ENCODE results near the gene GRIP2.

GRIP2 gene

DNA sequence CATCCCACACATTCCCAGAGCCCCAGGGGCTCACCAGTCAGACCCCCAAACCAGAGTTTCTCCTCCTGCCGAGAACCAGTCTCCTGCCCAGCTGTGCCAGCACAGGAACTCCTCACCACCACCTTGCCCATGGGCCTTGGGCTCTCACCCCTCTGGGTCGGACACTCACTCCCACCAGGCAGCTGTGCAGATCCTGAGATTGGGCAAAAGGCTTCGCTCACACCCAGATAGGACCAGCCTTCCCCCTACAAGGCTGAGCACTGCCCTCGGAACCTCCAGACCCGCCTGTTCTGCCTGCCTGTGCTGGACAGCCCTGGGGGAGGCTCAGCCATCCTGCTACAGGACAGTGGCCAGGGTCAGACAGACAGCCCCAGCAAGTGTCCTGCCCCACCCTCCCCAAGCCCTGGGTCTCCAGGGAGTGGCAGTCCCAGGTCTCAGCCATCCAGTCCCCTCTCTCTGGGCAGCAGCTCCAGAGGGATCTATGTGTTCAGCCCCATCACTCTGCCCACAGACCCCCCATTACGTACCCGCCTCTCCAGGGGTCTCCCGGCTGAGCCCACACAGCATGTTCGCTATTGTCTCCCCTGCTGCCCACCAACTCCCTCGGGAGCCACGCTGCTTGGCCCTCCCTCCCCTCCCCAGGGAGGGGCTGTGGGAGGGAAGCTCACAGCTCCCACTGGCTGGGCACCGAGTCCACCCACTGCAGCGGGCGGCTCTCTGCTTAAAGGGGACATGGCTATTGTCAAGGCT is at the start of gene GRIP2:
Gene GRIP2, minus strand, starts transcription at position 601 of the 750 bp plus-strand sequence. Its CDS starts 34 bp downstream, at position 567.
- DNase-seq (ENCODE audit: low spot score), result no peak

DNA sequence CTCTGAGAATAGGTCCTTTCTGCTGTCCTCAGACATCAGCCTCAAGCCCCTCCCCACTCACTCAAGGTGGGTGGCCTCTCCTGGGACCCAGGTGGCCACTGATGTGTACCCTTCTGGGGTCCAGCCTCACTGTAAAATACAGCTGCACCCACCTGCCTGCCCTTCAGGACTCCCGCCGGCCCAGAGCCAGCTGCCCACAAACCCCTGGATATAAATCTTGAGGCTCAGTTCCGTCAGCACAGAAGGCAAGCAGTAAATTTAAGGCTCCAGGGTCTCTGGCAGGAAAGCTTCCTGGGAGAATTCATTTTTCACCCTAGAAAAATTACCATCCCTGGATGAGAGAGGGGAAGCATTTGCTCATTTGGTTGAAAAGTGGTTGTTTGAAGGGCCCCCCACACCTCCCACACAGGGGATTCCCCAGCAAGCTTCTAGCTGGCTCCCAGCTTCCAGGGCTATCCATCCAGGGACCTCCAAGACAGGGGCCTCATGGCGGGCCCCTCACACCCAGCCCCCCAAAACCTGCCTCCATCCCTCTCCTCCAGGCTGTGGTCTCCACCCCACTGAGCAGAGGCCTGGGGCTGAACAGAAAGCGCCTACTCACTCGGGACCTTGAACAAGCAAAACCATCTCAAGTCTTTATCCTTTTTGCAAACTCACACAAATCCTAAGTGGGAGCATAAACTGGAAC is 48.4 kb upstream of the GRIP2 start:
- no peak for DNase-seq (ENCODE audit: low spot score)

DNA sequence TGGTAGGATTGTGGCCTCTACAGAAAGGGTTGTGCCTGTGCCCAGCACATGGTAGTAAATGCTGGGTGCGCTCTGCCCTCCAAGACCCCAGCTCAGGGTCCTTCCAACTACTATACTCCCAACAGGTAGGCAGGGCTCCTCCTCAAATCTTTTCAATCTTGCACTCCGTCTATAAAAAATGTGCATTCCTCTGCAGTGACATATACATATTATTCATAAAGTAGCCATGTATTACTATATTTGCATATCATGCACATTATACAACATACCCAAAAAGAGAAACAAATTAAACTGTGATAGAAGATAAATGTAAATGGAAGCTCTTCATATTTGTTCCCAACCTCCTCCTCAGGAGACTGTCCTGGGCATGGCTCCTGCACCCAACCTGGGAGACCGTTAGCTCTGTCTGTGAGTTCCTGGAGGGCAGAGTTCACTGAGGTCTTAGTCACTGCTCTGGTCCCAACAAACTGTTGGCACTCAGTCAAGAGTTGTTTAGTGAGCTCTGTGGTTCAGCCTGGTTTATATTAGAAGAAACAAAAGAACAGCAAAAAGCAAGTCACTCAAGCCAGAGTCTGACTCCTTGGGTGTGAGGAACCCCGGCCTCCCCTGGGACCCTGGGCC is 47.7 kb upstream of the GRIP2 start:
- DNase-seq (ENCODE audit: low spot score), result peak; percentile 70

DNA sequence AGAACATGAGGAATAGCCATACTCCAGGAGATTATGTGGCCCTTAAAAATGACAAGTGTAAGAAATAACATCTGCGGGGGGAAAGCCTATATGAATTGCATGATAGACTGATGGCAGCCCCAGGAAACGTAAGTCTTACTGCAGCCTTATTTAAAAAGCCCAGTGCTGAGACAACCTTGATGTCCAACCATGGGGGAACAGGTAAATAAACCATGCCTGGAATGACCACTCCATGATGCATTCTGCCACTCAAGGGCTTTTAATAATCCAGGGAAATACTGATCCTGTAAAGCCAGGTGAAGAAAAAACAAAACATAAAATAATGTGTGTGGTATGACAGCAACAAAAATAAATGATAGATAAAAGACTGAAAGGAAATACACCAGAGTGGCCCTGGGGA is 46.5 kb upstream of the GRIP2 start:
- DNase-seq (ENCODE audit: low spot score), result no peak

DNA sequence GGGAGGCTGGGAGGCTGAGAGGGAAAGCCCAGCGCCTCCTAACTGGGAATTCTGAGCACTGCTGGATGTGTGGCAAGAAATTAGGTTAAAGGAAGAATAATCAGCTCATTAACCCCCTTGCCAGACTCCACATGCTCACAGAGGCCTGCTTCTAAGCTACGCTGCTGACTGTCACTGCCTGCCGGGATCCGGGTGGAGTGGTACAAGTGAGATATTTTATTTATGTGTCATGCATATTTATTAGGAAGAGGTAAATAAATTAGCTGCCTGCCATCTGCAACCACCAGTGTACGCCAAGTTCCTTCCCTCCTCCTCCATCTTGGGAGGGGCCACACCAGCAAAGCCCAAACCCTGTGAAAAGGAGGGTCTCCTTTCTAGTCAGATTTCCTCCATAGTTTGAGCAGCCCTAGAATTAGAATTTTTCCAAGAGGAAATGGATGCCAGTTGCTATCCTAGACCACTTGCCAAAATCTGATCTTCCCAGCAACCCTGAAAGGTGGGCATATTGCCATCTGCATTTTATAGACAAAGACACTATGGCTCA is 43.5 kb upstream of the GRIP2 start:
- no peak for DNase-seq (ENCODE audit: low spot score)

DNA sequence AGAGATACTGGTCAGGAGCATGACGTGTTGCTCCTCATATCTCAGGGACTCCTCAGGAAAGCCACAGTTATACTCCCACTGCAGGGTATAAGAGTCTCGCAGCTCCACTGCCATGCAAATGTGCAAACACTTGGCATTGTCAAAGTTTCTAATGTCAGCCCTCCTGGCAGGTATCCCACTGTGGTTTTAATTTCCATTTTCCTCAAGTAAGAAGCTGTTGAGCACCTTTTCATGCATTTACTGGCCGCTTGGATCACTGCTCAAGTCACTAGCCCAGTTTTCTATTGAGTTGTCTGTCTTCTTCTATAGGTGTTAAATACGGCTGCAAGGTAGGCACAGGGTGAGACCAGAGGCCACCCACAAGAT is 41.9 kb upstream of the GRIP2 start:
- no peak for DNase-seq (ENCODE audit: low spot score)

DNA sequence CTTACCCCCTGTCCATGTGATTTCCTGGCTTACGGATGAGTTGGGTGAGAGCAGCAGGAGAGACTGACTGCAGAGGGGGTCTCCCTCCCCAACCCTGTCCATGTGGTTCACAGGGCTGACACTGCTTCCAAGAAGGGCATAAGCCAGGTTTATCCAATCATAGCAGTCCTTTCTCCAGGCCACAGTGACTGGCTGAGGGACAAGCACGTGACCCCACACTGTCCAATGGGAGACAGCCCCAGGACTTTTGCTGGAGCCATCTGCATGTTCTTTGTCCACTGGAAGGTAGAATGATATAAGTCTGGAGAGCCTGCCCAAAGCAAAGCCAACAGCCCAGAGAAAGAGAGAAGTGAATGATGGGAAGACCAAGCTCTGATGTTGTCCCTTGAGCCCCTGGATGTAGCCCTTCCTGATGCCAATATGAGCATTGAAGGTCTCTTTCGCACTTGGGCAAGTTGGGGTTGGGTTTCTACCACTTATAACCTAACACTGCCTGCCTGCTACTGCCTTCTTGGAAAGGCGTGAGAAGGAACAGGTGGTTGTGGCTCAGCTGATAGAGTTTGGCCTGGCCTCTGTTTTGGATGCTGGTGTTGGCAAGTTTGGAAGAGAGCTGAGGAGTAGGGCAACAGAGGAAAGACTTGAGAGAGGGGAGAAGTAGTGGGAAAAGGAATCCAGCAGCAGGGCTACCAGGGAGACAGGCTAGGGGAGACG is 41.3 kb upstream of the GRIP2 start:
- no peak for DNase-seq (ENCODE audit: low spot score)

DNA sequence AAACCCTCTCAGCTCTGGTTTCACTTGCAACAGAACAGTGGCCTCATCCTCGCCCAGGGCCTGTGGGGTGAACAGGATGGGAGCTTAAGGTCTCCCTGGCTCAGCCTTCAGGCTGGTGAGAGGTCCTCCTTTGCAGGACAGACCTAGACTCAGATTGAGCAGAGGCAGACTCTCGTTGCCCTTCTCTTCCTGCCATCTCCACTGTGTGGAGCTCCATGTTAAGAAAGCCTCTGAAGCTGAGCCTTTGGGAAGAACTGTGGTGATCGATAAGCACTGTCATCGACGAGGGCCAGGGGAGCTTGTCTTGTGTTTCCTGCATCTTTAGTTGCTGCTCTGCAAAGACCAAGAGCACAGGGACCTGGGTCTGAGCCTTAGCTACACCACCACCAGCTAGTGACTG is 37.8 kb upstream of the GRIP2 start:
- no peak for DNase-seq (ENCODE audit: low spot score)

DNA sequence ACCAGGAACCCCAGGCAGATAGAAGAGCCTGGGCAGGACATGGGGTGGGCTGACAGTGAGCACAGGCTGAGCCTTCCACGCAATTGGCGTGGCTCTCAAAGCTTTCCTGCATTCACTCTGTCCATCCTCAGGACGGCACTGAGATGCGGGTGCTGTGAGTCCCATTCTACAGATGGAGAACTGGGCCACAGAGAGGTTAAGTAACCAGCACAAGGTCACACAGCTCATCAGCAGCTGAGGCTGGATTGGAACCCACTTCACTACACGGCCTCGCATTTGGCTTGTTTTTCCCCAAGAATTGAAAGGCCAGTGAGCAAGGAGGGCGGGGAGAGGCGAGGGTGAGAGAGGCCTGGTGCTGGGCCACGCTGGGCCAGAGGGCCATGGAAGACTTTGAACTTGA is 36.0 kb upstream of the GRIP2 start:
- no peak for DNase-seq (ENCODE audit: low spot score)

DNA sequence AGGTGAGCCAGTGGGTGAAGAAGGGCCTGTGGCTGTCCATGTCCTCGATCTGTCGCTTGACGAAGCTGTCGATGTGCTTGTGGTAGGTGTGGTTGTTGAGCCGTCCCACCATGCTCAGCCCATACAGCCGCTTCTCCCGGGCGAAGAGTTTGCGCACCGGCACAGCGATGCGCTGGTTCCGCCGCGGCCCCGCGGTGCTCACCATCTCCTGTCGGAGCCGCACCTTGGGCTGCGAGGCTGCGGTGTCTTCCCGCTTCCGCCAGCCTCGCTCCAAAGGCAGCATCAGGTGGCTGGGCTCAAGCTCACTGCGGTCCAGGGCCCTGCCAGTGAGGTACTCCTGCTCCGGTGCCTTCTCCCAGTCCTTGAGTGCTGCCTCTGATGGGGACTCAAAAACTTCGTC is 34.0 kb upstream of the GRIP2 start:
- DNase-seq (ENCODE audit: low spot score), result no peak

DNA sequence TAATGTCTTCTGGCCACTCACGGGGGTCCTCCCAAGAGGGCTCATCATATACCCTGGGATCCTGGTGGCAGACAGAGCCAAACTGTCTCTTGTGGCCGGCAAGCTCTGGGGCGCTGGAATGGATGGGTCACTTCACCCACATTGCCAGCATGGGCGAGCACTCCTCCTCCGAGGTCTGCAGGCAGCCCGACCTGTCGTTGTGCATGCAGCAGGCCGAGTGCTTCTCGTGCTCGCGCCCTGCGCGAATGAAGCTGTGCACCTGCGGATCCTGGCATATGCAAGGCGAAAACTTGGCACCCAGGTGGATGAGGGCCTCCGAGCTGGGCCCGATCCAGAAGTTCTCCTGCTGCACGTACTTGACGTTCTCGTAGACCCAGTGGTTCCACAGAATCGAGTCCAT is 33.6 kb upstream of the GRIP2 start:
- no peak for DNase-seq (ENCODE audit: low spot score)

DNA sequence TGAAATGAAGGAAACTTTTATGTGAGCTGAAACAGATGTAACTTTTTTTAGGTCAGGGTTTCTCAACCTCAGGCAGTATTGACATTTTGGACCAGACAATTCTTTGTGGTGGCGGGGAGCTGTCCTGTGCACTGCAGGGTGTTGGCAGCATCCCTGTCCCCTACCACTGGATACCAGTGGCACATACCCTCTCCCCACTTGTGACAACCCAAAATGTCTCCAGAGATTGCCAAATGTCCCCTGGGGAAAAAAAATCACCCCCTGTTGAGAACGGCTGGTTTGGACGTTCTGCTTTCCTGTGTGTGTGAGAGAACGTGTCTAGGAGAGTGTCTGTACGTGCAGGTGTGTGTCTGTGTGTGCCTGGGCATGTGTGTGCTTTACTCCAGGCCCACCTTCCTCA is 30.7 kb upstream of the GRIP2 start:
- DNase-seq (ENCODE audit: low spot score), result no peak

DNA sequence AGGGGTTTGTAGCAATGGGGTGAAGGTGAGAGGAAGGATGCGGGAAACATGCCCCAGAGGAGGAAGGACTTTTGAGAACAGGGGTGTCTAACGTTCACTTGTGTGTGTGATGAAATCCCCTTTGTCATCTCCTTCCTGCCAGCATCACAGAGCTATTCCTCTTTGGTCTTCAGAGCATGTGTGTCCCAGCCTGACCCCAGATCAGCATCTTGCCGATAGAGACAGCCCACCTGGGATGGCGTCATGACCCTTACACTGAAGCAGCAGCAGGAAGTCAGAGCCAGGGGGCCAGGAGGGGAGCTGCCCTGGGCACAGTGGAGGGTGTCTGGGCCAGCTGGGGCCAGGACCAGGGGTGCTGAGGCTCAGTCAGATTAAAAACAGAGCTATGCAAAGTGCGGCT is 29.9 kb upstream of the GRIP2 start:
- no peak for DNase-seq (ENCODE audit: low spot score)

DNA sequence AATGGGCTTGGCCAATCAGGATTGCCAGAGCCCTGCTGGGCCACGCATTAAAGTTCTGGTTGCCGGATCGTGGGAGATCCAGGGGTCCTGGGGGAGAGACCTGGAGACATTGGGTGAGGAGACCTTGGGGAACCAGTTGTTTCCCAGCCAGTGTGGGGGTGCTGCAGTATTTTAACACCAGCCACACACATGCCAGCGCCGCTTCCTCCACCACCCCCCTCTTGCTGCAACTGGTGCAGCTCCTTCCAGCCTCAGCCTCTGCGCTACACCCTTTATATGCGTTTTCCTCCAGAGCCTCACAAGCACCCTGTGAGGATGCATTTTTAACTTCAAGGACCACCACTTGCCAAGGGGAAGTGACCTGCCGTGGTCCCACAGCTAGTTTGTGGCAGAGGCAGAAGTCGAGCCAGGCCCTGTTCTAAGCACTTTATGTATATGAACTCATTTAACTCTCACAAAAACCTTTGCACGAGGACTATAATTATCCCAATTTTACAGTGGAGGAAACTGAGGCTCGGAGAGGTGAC is 29.4 kb upstream of the GRIP2 start:
- no peak for DNase-seq (ENCODE audit: low spot score)

DNA sequence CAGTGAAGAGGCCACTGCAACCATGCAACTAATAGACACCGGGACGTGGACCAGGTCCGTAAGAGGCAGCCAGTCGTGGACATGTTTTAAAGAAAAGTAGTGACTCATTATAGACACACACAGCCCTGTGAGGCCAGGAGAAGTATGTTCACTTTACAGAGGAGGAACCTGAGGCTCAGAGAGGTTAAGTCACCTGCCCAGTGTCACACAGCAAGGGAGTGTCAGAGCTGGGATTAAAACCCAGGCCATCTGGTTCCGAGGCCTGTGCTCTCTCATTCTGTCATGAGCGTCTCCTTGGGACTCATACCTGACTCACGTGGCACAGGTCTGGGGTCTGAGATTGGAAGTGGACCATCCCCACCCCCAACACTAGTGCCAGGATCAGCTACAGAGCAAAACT is 28.1 kb upstream of the GRIP2 start:
- DNase-seq (ENCODE audit: low spot score), result no peak

DNA sequence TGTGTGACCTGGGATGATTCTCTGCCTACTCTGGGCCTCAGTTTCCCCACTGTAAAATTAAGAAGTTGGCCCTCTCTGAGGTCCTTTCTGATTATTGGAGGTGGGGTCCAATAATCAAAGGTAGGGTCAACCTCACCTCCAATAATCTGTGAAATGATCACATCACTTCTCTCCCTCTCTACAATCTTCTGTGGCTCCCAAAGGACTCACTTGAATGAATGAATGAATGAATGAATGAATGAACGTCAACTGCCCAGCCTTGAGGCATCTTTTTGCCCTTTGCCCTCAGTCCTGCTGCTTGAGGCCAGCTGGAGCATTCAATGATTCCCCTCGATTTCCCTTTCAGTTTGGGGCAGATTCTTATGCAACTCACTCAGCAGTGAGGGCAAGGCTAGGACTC is 26.7 kb upstream of the GRIP2 start:
- DNase-seq (ENCODE audit: low spot score), result no peak

DNA sequence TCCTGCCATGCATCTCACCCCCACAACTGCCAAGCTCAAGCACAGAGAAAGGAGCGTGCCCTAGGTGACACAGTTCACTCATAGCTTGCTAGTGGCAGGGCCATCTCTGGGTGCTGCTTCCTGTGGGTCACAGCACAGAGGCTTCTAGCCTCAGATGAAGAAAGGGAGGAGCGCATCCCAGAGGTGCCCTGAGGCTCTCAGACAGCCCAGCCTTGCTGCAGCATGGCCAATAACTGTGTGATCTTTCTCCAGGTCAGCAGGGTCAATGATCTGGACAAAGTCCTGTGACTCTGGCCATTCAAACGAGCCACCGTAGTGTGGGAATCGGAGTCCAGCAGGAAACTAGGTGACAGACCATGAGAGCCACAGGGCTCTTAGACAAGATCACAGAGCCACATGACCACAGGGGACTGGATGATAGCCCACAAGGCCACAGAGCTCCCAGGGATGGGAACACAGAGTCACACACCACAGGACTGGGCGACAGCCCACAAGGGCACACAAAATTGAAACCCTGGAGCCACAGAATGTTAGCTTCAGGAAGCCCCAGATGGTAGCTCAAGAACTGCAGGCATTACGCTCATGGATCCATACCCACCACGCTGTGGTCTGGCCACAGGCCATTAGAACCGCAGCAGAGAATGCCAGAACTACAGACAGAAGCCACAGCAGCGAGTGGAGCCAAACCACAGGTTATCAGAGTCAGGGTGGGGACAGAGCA is 25.9 kb upstream of the GRIP2 start:
- peak; percentile 48 for DNase-seq (ENCODE audit: low spot score)

DNA sequence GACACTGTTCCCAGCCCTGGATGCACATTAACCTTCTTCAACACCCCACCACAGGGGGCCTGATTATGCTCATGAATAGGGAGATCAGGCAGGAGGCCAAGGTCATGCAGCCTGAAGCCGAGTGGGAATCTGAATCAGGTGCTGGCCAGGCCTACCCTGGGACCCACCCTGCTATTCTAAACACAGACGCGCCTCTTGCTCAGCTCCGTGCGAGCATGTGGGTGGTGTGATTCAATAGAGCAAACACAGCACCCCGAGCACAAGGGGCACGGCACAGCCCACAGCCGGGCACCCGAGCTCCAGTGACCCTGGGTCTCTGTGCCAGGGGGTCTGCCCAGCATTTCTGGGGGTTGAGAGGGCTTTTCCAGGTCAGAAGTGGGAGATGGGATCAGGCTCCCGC is 24.6 kb upstream of the GRIP2 start:
- peak; percentile 24 for DNase-seq (ENCODE audit: low spot score)

DNA sequence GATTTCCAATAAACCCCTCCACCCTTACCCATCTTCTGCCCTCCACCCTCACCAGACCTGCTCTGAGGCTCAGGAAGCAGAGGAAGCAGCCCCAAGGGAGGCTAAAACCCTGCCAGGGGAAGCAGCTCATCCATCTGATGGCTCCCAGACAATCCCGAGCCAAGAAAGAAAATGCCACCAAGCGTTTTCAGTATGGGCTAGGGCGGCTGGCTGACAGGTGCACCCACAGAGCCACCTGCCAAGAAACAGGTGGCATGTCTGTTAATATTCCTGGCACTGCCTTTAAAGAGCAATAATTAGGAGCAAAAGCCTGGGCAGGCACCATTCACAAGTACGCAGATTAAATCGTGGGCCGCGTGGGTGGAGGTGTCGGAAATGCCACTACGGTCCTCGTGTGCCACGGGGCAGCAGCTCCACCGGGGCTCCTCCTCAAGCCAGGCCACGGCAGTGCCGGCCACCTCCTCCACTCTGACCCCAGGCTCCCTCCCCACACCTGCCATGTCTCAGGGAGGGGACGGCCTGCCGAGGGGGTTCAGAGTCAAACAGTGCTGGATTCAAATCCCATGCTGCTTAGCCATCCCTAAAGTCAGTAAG is 23.9 kb upstream of the GRIP2 start:
- DNase-seq (ENCODE audit: low spot score), result no peak

DNA sequence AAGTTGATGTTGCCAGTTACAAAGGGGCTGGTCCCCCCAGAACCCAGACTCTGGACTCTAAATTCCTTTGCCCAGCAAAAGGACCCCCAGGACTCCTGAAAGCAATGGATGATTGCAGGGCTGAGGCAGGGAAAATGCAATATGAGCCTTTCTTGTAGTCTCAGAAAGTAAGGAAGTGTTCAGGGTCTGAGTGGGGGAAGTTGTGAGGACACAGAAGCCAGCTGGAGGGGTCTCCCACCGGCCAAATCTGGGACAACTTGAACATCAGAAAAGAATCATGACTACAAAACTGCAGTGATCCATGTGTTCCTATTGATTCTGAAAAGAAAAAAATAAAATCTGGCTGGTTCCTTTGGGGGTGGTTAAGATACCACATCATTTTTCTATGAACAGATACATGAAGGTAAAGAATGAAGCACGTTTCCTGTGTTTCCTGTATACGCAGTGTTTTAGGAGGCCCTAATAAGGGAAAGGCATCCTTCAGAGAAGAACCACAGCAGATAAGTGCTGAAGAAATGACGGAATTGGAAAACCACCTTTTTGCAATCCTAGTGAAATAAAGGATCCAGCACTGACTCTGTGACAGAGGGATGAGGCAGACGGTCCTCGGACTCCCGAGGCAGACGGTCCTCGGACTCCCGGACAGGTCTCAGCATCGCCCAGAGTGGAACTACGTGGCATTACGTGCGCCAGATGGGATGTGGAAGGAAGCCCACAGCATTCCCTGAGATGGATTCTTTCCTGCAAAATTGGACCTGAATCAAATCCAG is 22.2 kb upstream of the GRIP2 start:
- no peak for DNase-seq (ENCODE audit: low spot score)

Data from LoVo (cell line).